NCI-H2029 treated with DMSO at 0.1 percent for 48 hours (cell line): Measurements from ENCODE around the gene ABHD14A.

Experiments used
- DNase-seq: peaks from one replicate; lab custom pipeline; 2025; lab: John Stamatoyannopoulos, UW

ABHD14A gene

GRCh38 chr3:51941463-51941797, 33.4 kb upstream of the ABHD14A start:
- no peak for DNase-seq

- peak; percentile 81 for DNase-seq
These were observed 32.9 kb upstream of the ABHD14A start, which contains the start of the genes PARP3 and RRP9 for GRCh38 chr3:51941798-51942602. TSS of gene PARP3 (plus strand) at chr3:51942363. CDS start at chr3:51943356, 993 bp downstream. TSS of gene RRP9 (minus strand) at chr3:51941904. CDS start at chr3:51941867, 37 bp downstream.

DNA sequence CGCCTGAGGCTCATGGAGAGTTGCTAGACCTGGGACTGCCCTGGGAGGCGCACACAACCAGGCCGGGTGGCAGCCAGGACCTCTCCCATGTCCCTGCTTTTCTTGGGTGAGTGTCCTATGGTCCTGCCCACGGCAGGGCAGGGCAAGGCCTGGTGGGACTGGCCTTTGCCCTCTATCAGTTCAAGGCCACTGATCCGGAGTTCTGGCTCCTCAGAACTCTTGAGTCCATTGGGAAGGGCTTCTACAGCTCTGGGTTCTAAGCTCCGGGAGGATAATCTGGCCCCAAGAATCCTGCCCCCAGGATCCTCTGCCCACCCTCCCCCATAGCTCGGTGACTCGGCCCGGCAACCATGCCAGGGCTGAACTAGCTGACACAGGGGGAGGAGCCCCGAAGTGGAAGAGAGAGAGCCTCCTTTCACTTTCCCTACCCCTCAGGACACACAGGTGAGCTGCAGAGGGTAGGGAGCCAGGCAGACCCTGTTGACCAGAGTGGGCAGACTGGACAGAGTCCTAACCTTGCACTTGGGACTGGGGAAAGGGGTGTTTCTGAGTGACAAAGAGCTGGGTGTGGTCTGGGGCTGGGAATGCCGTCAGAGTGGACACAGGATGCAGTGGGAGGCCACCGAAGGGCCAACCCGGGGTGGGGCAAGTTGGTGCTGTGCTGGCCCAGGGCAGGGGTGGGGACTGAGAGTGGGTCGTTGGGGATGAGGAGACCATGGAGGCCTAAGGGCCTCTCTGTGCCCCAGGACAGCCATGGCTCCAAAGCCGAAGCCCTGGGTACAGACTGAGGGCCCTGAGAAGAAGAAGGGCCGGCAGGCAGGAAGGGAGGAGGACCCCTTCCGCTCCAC, 32.0 kb upstream of the ABHD14A start:
- no peak for DNase-seq

- DNase-seq: no peak
These were observed 31.1 kb upstream of the ABHD14A start for GRCh38 chr3:51943451-51944391.

- DNase-seq: no peak
These were observed 30.3 kb upstream of the ABHD14A start for GRCh38 chr3:51944451-51945021.

- DNase-seq: no peak
These were observed 29.6 kb upstream of the ABHD14A start for GRCh38 chr3:51945031-51945840.

GRCh38 chr3:51945926-51946705, 28.7 kb upstream of the ABHD14A start:
- DNase-seq: no peak

- DNase-seq: no peak
These were observed 28.1 kb upstream of the ABHD14A start for GRCh38 chr3:51946796-51947195.

DNA sequence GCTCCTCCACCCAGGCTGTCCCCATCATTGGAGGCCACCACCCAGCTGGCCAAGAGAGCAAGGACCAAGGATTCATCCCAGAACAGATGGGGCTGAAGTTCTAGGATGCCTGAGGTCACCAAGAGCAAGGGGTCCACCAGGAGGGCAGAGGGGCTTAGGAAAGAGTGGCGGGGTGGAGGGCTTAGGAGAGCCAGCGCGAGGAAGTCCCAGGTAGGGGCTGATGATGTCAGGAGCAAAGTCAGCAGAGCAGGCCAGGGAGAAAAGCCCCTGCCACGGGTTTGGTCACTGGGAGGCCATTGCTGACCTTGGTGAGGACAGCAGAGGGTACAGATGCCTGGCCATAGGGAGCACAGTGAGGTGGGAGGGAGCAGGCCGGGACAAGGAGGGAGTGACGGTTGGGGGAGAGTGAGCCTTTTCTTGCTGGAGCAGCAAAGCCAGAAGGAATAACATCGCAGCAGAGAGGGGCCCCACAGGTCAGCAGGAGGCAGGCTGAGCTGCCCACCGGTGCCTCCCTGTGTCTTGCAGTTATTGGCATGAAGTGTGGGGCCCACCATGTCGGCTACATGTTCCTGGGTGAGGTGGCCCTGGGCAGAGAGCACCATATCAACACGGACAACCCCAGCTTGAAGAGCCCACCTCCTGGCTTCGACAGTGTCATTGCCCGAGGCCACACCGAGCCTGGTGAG, 27.5 kb upstream of the ABHD14A start:
- no peak for DNase-seq

DNA sequence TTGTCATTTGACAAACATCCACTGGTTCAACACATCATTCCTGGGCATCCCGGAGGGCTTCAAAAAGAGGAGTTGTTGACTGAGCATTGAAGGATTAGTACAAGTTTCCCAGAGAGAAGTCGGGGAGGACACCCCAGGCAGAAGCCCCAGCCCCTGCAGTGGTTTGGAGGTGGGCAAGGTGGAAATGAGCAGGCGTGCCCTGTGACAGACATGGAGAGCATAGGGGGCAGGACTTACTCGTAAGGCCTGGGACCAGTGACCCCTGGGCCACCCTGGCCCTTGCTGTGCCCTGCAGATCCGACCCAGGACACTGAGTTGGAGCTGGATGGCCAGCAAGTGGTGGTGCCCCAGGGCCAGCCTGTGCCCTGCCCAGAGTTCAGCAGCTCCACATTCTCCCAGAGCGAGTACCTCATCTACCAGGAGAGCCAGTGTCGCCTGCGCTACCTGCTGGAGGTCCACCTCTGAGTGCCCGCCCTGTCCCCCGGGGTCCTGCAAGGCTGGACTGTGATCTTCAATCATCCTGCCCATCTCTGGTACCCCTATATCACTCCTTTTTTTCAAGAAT, 26.8 kb upstream of the ABHD14A start:
- DNase-seq: no peak

GRCh38 chr3:51949121-51949520, 25.7 kb upstream of the ABHD14A start:
- DNase-seq: no peak

- no peak for DNase-seq
These were observed 24.0 kb upstream of the ABHD14A start for GRCh38 chr3:51950899-51951298.

DNA sequence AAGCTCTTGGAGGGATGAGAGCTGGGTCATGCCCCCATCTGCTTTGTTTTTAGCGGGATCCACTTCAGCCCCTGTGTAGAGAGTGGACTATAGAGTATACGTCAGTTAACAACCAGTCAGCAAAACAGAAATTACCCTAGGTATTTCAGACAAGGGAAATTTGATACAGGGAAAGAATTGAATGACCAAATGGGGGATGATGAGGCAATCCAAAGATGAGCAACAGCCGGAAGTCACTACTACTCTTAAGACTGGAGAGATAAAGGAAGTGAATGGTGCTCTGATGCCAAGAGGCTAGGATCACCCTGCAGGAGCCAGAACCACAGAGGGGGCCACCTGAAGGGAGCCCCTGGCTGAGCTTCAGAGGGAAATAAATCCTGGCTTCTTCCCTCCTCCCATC, 21.4 kb upstream of the ABHD14A start:
- peak; percentile 8 for DNase-seq

DNA sequence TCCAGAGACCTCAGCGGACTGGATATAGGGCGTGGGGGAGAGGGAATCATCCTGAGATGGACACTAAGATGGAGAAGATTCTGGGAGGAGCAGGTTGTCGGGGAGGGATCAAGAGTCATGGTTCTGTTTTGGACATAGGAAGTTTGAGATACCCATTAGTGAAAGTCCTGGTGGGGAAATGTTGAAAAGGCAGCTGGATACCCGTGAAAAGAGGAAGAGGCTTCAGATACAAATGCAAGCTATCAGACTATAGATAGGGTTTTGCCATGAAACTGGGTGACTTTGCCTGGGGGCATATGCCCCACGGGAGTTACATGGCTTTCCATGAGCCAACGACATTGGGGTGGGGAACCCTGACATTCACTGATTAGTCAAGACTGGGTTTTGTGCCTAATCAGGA, 20.8 kb upstream of the ABHD14A start:
- no peak for DNase-seq

- no peak for DNase-seq
These were observed 20.2 kb upstream of the ABHD14A start for GRCh38 chr3:51954713-51955112.

GRCh38 chr3:51955175-51955892, 19.5 kb upstream of the ABHD14A start, which contains the start of gene GPR62:
TSS of gene GPR62 (plus strand) at chr3:51955381. CDS start at chr3:51955653, 272 bp downstream.
- DNase-seq: no peak

DNA sequence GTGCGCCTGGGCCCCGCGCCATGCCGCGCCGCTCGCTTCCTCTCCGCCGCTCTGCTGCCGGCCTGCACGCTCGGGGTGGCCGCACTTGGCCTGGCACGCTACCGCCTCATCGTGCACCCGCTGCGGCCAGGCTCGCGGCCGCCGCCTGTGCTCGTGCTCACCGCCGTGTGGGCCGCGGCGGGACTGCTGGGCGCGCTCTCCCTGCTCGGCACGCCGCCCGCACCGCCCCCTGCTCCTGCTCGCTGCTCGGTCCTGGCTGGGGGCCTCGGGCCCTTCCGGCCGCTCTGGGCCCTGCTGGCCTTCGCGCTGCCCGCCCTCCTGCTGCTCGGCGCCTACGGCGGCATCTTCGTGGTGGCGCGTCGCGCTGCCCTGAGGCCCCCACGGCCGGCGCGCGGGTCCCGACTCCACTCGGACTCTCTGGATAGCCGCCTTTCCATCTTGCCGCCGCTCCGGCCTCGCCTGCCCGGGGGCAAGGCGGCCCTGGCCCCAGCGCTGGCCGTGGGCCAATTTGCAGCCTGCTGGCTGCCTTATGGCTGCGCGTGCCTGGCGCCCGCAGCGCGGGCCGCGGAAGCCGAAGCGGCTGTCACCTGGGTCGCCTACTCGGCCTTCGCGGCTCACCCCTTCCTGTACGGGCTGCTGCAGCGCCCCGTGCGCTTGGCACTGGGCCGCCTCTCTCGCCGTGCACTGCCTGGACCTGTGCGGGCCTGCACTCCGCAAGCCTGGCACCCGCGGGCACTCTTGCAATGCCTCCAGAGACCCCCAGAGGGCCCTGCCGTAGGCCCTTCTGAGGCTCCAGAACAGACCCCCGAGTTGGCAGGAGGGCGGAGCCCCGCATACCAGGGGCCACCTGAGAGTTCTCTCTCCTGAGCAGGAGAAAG, 18.7 kb upstream of the ABHD14A start:
- no peak for DNase-seq
